GM23338 (cell line): ENCODE data around the gene ECHDC3. TPM values are rescaled to one million over a fixed set of nuclear protein-coding genes. Genes with fewer than 3 reads are reported as not detected.

Experiments used
- ATAC-seq: fragments of 200-7000 bp; cut with Tn5 transposase; 3 replicates; pipeline ENCODE4 v1.9.1; 2020
- DNase-seq: peaks from one replicate; pipeline ENCODE4 v3.0.0-alpha.2; 2015; ENCODE audit warnings: low spot score
- H2AFZ ChIP-seq: fragments of 200-600 bp; sonication (generic); 2 replicates; pipeline ENCODE4 v1.8.0; 2016; ENCODE audit warnings: antibody characterized with exemption, mild to moderate bottlenecking, moderate library complexity
- H3F3A ChIP-seq: fragments of 200-600 bp; sonication (generic); replicated peaks from 2 replicates; pipeline ENCODE4 v1.8.0; 2017; ENCODE audit warnings: antibody characterized with exemption, mixed run types, low read depth
- H3K27ac ChIP-seq: fragments of 200-600 bp; sonication (generic); 2 replicates; pipeline ENCODE4 v1.6.1; 2016; ENCODE audit warnings: low read depth
- H3K27me3 ChIP-seq: fragments of 200-600 bp; sonication (generic); 2 replicates; pipeline ENCODE4 v1.8.0; 2016; ENCODE audit warnings: mild to moderate bottlenecking, mixed run types, moderate library complexity; ENCODE audit not compliant: insufficient read depth
- H3K36me3 ChIP-seq: fragments of 200-600 bp; sonication (generic); 2 replicates; pipeline ENCODE4 v1.8.0; 2016; ENCODE audit warnings: mild to moderate bottlenecking; ENCODE audit not compliant: insufficient read depth
- H3K4me1 ChIP-seq: fragments of 200-600 bp; sonication (generic); 2 replicates; pipeline ENCODE4 v1.8.0; 2016; ENCODE audit warnings: mild to moderate bottlenecking, moderate library complexity; ENCODE audit not compliant: insufficient read depth
- H3K4me2 ChIP-seq: fragments of 200-600 bp; sonication (generic); 2 replicates; pipeline ENCODE4 v1.7.1; 2017; ENCODE audit warnings: mixed run types
- H3K4me3 ChIP-seq: fragments of 200-600 bp; sonication (generic); 2 replicates; pipeline ENCODE4 v1.6.1; 2016; ENCODE audit warnings: mixed run types
- H3K79me2 ChIP-seq: fragments of 200-600 bp; sonication (generic); replicated peaks from 2 replicates; pipeline ENCODE4 v1.8.0; 2017; ENCODE audit warnings: mild to moderate bottlenecking; ENCODE audit not compliant: insufficient read depth
- H3K9me2 ChIP-seq: fragments of 200-600 bp; sonication (generic); 2 replicates; pipeline ENCODE4 v1.8.0; 2017; ENCODE audit not compliant: insufficient read depth
- H4K20me1 ChIP-seq: fragments of 200-600 bp; sonication (generic); replicated peaks from 2 replicates; pipeline ENCODE4 v1.8.0; 2017; ENCODE audit warnings: mild to moderate bottlenecking; ENCODE audit not compliant: insufficient read depth
- H3K27ac Mint-ChIP-seq: 2 replicates; pipeline ENCODE4 v1.8.0; 2020; ENCODE audit warnings: inconsistent platforms, mild to moderate bottlenecking, moderate library complexity, mixed read lengths
- H3K27me3 Mint-ChIP-seq: 3 replicates; pipeline ENCODE4 v1.8.0; 2022; ENCODE audit warnings: low read depth, mild to moderate bottlenecking, moderate library complexity, mixed read lengths, inconsistent platforms; ENCODE audit not compliant: insufficient read depth, poor library complexity
- H3K36me3 Mint-ChIP-seq: 3 replicates; pipeline ENCODE4 v1.8.0; 2021; ENCODE audit warnings: low read depth, mild to moderate bottlenecking, inconsistent platforms, moderate library complexity, mixed read lengths
- H3K4me1 Mint-ChIP-seq: 3 replicates; pipeline ENCODE4 v1.8.0; 2020; ENCODE audit warnings: mild to moderate bottlenecking, inconsistent platforms, mixed read lengths
- H3K4me3 Mint-ChIP-seq: 3 replicates; pipeline ENCODE4 v1.8.0; 2021; ENCODE audit warnings: moderate library complexity, mild to moderate bottlenecking, inconsistent platforms, mixed read lengths
- H3K9me3 Mint-ChIP-seq: 3 replicates; pipeline ENCODE4 v1.8.0; 2020; ENCODE audit warnings: moderate library complexity, mild to moderate bottlenecking, inconsistent platforms, mixed read lengths
- CREB1 ChIP-seq: fragments of 250-450 bp; sonication (Bioruptor Pico); IDR thresholded peaks from 2 replicates; pipeline ENCODE4 v1.5.0; 2020; ENCODE audit warnings: low read depth, mild to moderate bottlenecking, moderate library complexity
- ETS1 ChIP-seq: IDR thresholded peaks from 2 replicates; pipeline ENCODE4 v1.6.1; 2016; ENCODE audit warnings: antibody characterized with exemption
- EZH2 ChIP-seq: fragments of 200-600 bp; sonication (generic); IDR thresholded peaks from one replicate; pipeline ENCODE4 v1.8.0; 2017; ENCODE audit warnings: antibody characterized with exemption, mild to moderate bottlenecking, low read depth; ENCODE audit not compliant: unreplicated experiment
- POLR2AphosphoS5 ChIP-seq: IDR thresholded peaks from 2 replicates; pipeline ENCODE4 v1.6.1; 2016; ENCODE audit warnings: antibody characterized with exemption, low read depth
- REST ChIP-seq: IDR thresholded peaks from one replicate; pipeline ENCODE4 v1.6.1; 2018; ENCODE audit warnings: antibody characterized with exemption; ENCODE audit not compliant: unreplicated experiment
- STAT1 ChIP-seq: IDR thresholded peaks from one replicate; pipeline ENCODE4 v1.6.1; 2016; ENCODE audit warnings: antibody characterized with exemption; ENCODE audit not compliant: unreplicated experiment
- ZNF114 ChIP-seq: fragments of 250-450 bp; sonication (Bioruptor Pico); IDR thresholded peaks from 2 replicates; pipeline ENCODE4 v1.5.0; 2020; ENCODE audit warnings: mild to moderate bottlenecking, moderate library complexity
- ZNF462 ChIP-seq: fragments of 250-450 bp; sonication (Bioruptor Pico); IDR thresholded peaks from 2 replicates; pipeline ENCODE4 v1.5.0; 2020; ENCODE audit warnings: mild to moderate bottlenecking, moderate library complexity
- polyA plus RNA-seq: library from polyadenylated mRNA; unstranded; fragments of >200 nt; fragmentation: Nextera tagmentation; extraction: Ambion mirVana; gene quantifications from 2 replicates; pipeline ENCODE4 v1.2.1, GENCODE V29; 2016
- total RNA-seq: library from RNA; depleted of rRNA; stranded (reverse); fragments of >200 nt; shearing (Covaris generic); gene quantifications from 2 replicates; pipeline ENCODE4 v1.2.3, GENCODE V29; 2014

Gene ECHDC3
- total and polyA plus RNA-seq, 2 experiments from 2014 or later, result 16.3 to 50.1 TPM

GRCh38 chr10:11743461-11744338 lies 1.5 kb downstream of the ECHDC3 start (continued):
- TF ChIP-seq ZNF462 (CRISPR knock-in tag), result no peak
- no peak for TF ChIP-seq ZNF114 (CRISPR knock-in tag)
- TF ChIP-seq CREB1 (CRISPR knock-in tag), result no peak
- TF ChIP-seq EZH2, result no peak

- H4K20me1 ChIP-seq, result no peaks in the 10 kb centered on the region
- H3K9me2 ChIP-seq, result peaks cover 7% of the 10 kb centered on the region; the same call in 1 of the 2 replicates
- no peak overlapping the region for H3K27ac ChIP-seq
- peaks cover 4% of the 10 kb centered on the region; the same call in 1 of the 2 replicates for H3K27me3 ChIP-seq
- H3K36me3 ChIP-seq, result peaks cover 5% of the 10 kb centered on the region; the same call in 1 of the 2 replicates
- Mint-ChIP-seq H3K27me3 (peaks cover 19% of the 10 kb centered on the region), H3K36me3 (peaks cover 32% of the 10 kb centered on the region), H3K4me3 (no peak overlapping the region), H3K27ac (no peak overlapping the region), H3K4me1 (peaks cover 8% of the 10 kb centered on the region), H3K9me3 (peaks cover 6% of the 10 kb centered on the region)
- no peak overlapping the region for H3K4me2 ChIP-seq
- peaks cover 4% of the 10 kb centered on the region; the same call in 1 of the 2 replicates for H3K4me1 ChIP-seq
- H3K79me2 ChIP-seq, result 0 out of 2 replicates have a peak, but pooled peaks cover 3% of the 10 kb centered on the region
- ATAC-seq (no peak), DNase-seq (no peak)
- H3K4me3 ChIP-seq, result no peak overlapping the region
- no peak overlapping the region for H2AFZ ChIP-seq
- 0 out of 2 replicates have a peak, but pooled peaks cover 6% of the 10 kb centered on the region for H3F3A ChIP-seq
- TF ChIP-seq REST, result no peak
- no peak for TF ChIP-seq STAT1
- TF ChIP-seq CREB1 (CRISPR knock-in tag), result no peak
- no peak for TF ChIP-seq ETS1
- TF ChIP-seq POLR2AphosphoS5, result no peak
Observed at GRCh38 chr10:11745045-11745444, 2.9 kb downstream of the ECHDC3 start.
